Tibial nerve (tissue), 4 donors: Measurements from ENCODE around the gene RRAGB. TPM values are rescaled to one million over a fixed set of nuclear protein-coding genes. Genes with fewer than 3 reads are reported as not detected.

Experiments
- DNase-seq, 2 donors: peaks; one replicate each; pipeline ENCODE4 v3.0.0-alpha.2; 2019; ENCODE audit warnings: low spot score in 2 of 2
- H3K27ac ChIP-seq, 4 donors: fragments of 200-600 bp; sonication (generic) in 3 of 4; one replicate each; pipeline ENCODE4 v1.5.1; 2017 to 2019; ENCODE audit warnings: mild to moderate bottlenecking in 1 of 4
- H3K27me3 ChIP-seq, 2 donors: fragments of 200-600 bp; sonication (generic) in 1 of 2; one replicate each; pipeline versions ENCODE4 v1.5.1 to v1.6.0; 2017 to 2019
- H3K36me3 ChIP-seq, 3 donors: fragments of 200-600 bp; sonication (generic); one replicate each; pipeline ENCODE4 v1.5.1; 2018 to 2019
- H3K4me1 ChIP-seq, 4 donors: fragments of 200-600 bp; sonication (generic) in 3 of 4; one replicate each; pipeline ENCODE4 v1.5.1; 2017 to 2019
- H3K4me3 ChIP-seq, 4 donors: fragments of 200-600 bp; sonication (generic) in 3 of 4; one replicate each; pipeline ENCODE4 v1.5.1; 2017 to 2019; ENCODE audit warnings: mild to moderate bottlenecking in 1 of 4, moderate library complexity in 1 of 4
- H3K9me3 ChIP-seq, 4 donors: fragments of 200-600 bp; sonication (generic) in 3 of 4; one replicate each; pipeline ENCODE4 v1.5.1; 2017 to 2019
- EP300 ChIP-seq, 2 donors: sonication (generic); formaldehyde crosslinking; IDR thresholded peaks; one replicate each; pipeline ENCODE4 v1.6.1; 2017; ENCODE audit warnings: antibody characterized with exemption in 2 of 2, mild to moderate bottlenecking in 1 of 2
- POLR2A ChIP-seq, 2 donors: fragments of 450-650 bp; IDR thresholded peaks; one replicate each; pipeline ENCODE4 v1.6.1; 2017; ENCODE audit warnings: antibody characterized with exemption in 2 of 2, mild to moderate bottlenecking in 2 of 2, moderate library complexity in 2 of 2
- WGBS, 2 donors: methylation state at CpG; one replicate each; pipeline ENCODE4 v1.1.5; 2018; 5-methylcytosine and 5-hydroxymethylcytosine counted together
- total RNA-seq, 4 donors: library from RNA; depleted of rRNA; stranded (reverse); fragments of >200 nt; gene quantifications; one replicate each; pipeline ENCODE4 v1.1.0, GENCODE V29; 2016
- TF ChIP-seq, protein P1 (sequence below), 5 experiments: fragments of 200-600 bp in 3 of 5; fragments of 450-650 bp in 2 of 5; sonication (generic) in 3 of 5; IDR thresholded peaks; one replicate each; pipeline ENCODE4 v1.5.1; 2016 to 2019; ENCODE audit warnings: antibody characterized with exemption in 5 of 5, mild to moderate bottlenecking in 3 of 5, moderate library complexity in 2 of 5

The RRAGB gene
- total RNA-seq, 4 donors from 2014 or later, result 24.3 to 54.6 (median 37.1) TPM

DNA sequence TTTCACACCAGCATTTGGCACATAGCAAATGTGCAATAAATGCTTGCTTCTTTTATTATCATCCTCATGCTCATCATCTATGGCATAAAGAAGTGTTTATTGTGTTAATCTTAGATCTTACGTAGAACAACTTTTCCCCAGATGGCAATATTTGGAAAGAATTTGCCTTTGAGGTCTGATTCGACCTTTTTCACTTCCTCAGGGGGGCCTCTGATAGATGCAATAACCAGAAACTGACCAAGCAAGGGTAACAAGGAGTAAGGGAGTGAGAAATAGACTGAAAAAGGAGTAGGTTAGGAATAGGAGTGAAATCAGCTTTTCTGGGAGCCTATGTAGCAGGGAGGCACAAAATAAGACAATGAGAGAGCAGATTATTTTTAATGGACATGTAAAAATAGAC is 70.2 kb downstream of the RRAGB start:
- TF ChIP-seq, protein P1, sequence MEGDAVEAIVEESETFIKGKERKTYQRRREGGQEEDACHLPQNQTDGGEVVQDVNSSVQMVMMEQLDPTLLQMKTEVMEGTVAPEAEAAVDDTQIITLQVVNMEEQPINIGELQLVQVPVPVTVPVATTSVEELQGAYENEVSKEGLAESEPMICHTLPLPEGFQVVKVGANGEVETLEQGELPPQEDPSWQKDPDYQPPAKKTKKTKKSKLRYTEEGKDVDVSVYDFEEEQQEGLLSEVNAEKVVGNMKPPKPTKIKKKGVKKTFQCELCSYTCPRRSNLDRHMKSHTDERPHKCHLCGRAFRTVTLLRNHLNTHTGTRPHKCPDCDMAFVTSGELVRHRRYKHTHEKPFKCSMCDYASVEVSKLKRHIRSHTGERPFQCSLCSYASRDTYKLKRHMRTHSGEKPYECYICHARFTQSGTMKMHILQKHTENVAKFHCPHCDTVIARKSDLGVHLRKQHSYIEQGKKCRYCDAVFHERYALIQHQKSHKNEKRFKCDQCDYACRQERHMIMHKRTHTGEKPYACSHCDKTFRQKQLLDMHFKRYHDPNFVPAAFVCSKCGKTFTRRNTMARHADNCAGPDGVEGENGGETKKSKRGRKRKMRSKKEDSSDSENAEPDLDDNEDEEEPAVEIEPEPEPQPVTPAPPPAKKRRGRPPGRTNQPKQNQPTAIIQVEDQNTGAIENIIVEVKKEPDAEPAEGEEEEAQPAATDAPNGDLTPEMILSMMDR (IDR thresholded peaks at IDR 0.05), result no peak
- no peak for TF ChIP-seq EP300 (IDR thresholded peaks at IDR 0.05)
- no peak for TF ChIP-seq POLR2A (IDR thresholded peaks at IDR 0.05)
- Histone ChIP-seq H3K27me3 (no peaks in the 10 kb centered on the region), H3K36me3 (peaks cover 0 to 4% (median 0%) of the 10 kb centered on the region in 3 donors), H3K4me1 (no peaks in the 10 kb centered on the region), H3K27ac (no peak overlapping the region), H3K9me3 (no peaks in the 10 kb centered on the region), H3K4me3 (no peak overlapping the region)
- no peak for DNase-seq
- 28 to 38% methylated on average over 2 of the region's 2 CpGs for WGBS, 2 donors

DNA sequence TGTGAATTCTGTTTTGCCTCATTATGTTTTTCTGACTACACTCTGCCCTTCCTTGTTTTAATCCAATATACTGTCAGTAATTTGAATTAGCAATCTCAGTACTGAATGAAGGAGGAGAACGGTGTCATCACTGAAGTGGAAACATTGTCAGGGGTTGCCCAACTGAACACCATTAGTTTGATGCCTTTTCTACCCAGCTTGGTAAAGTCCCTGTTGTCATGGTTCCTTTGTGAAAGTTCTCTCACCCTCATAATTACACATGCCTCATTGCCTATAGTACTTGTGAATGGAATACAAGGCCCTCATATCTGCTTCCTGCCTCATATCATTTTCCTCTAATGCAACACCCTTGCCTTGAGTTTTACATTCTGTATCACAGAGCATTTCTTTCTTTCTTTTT is 76.9 kb downstream of the RRAGB start:
- H3K4me3 ChIP-seq, result no peak overlapping the region
- no peak for TF ChIP-seq POLR2A (IDR thresholded peaks at IDR 0.05)
- TF ChIP-seq, protein P1 (IDR thresholded peaks at IDR 0.05), result no peak
- TF ChIP-seq EP300 (IDR thresholded peaks at IDR 0.05), result no peak
- DNase-seq, result no peak

DNA sequence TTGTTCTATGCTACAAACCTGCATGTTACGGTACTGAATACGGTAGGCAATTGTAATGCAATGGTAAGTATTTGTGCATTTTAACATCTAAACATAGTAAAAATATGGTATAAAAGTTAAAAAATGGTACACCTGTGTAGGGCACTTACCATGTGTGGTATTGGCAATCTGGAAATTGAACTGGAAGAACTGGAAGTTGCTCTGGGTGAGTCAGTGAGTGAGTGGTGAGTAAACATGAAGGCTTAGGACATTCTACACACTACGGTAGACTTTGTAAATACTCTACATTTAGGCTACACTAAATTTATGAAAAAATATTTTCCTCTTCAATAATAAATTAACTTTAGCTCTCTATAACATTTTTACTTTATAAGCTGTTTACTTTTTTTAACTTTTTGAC is 78.9 kb downstream of the RRAGB start:
- no peak overlapping the region for H3K27ac ChIP-seq
- WGBS, 2 donors, result 33 to 47% methylated on average over 3 of the region's 3 CpGs

More for the DNA sequence above, 76.9 kb downstream of the RRAGB start:
- H3K4me1 ChIP-seq, result no peaks in the 10 kb centered on the region
- H3K36me3 ChIP-seq, result no peaks in the 10 kb centered on the region
- H3K9me3 ChIP-seq, result no peaks in the 10 kb centered on the region
- H3K27me3 ChIP-seq, result no peaks in the 10 kb centered on the region
- WGBS, 2 donors, result 86 to 100% methylated on average over 1 of the region's 1 CpG
- H3K27ac ChIP-seq, result no peak overlapping the region

DNA sequence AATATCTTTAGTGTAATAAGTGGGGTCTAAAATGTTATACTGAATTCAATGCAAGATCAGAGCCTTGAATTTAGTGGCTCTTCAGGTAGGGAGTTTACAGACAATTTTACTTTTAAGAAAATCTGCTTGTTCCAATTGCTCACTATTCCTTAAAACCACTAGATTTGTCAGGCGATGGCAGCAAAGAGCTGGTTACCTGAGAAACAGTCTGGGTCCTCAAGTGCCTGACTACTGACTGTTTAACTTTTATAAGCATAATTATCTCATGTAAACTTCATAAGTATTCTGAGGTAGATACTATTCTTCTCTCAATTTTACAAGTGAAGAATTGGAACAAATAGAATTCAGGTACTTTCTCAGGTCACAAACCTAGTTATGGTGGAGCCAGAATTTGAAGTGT is 84.3 kb downstream of the RRAGB start:
- 35 to 69% methylated on average over 1 of the region's 1 CpG for WGBS, 2 donors

More for the DNA sequence above, 78.9 kb downstream of the RRAGB start:
- no peak for TF ChIP-seq EP300 (IDR thresholded peaks at IDR 0.05)
- TF ChIP-seq POLR2A (IDR thresholded peaks at IDR 0.05), result no peak
- TF ChIP-seq, protein P1 (IDR thresholded peaks at IDR 0.05), result no peak
- no peaks in the 10 kb centered on the region for H3K27me3 ChIP-seq
- no peaks in the 10 kb centered on the region for H3K4me1 ChIP-seq
- H3K4me3 ChIP-seq, result no peak overlapping the region
- no peak for DNase-seq
- no peaks in the 10 kb centered on the region for H3K9me3 ChIP-seq
- no peaks in the 10 kb centered on the region for H3K36me3 ChIP-seq

More for the DNA sequence above, 84.3 kb downstream of the RRAGB start:
- Histone ChIP-seq H3K27me3 (no peaks in the 10 kb centered on the region), H3K36me3 (no peaks in the 10 kb centered on the region), H3K27ac (no peak overlapping the region), H3K4me1 (no peaks in the 10 kb centered on the region), H3K4me3 (no peak overlapping the region), H3K9me3 (no peaks in the 10 kb centered on the region)
- TF ChIP-seq POLR2A (IDR thresholded peaks at IDR 0.05), result no peak
- TF ChIP-seq EP300 (IDR thresholded peaks at IDR 0.05), result no peak
- TF ChIP-seq, protein P1 (IDR thresholded peaks at IDR 0.05), result no peak
- no peak for DNase-seq

Other genes starting within 250 kb of the RRAGB start
- 10 to 100 TPM in 1 of 4 donors, 1 to 10 TPM in 3; 1.3 to 14.3 (median 3.2) TPM for gene USP51, start 227.9 kb upstream of the RRAGB start, total RNA-seq
- not detected for gene FOXR2, start 94.3 kb upstream of the RRAGB start, total RNA-seq